Activated CD4-positive, alpha-beta T cell treated with anti-CD3 and anti-CD28 coated beads for 36 hours (primary cell): ENCODE results near the gene SEZ6L2. TPM values are rescaled to one million over a fixed set of nuclear protein-coding genes. Genes with fewer than 3 reads are reported as not detected.

ENCODE experiments used
- ATAC-seq: fragments of 200-7000 bp; cut with Tn5 transposase; one replicate; pipeline ENCODE4 v1.10.0; 2021; ENCODE audit warnings: mild to moderate bottlenecking, moderate library complexity
- CTCF ChIA-PET: fragments of 350-600 bp; sonication (Branson Sonifier 250); formaldehyde crosslinking; loops from one replicate; lab custom pipeline; 2021; ENCODE audit warnings: antibody characterized with exemption; lab: Charles Lee
- POLR2A ChIA-PET: fragments of 350-600 bp; sonication (Branson Sonifier 250); formaldehyde crosslinking; loops from one replicate; lab custom pipeline; 2021; ENCODE audit warnings: antibody characterized with exemption, inconsistent platforms; lab: Charles Lee
- DNase-seq: peaks from one replicate; pipeline ENCODE4 v3.0.0-alpha.2; 2020
- H3K27ac Mint-ChIP-seq: one replicate; pipeline ENCODE4 v1.8.0; 2021; ENCODE audit warnings: mixed read lengths
- H3K27me3 Mint-ChIP-seq: one replicate; pipeline ENCODE4 v1.8.0; 2021; ENCODE audit warnings: mixed read lengths
- H3K36me3 Mint-ChIP-seq: one replicate; pipeline ENCODE4 v1.8.0; 2021; ENCODE audit warnings: low read depth, mixed read lengths
- H3K4me1 Mint-ChIP-seq: one replicate; pipeline ENCODE4 v1.8.0; 2021; ENCODE audit warnings: mixed read lengths
- H3K4me3 Mint-ChIP-seq: one replicate; pipeline ENCODE4 v1.8.0; 2021; ENCODE audit warnings: mild to moderate bottlenecking, moderate library complexity, mixed read lengths
- H3K9me3 Mint-ChIP-seq: one replicate; pipeline ENCODE4 v1.8.0; 2021; ENCODE audit warnings: low read depth, mixed read lengths
- intact Hi-C, 2 experiments: fragments of 100-400 bp; cut with DNase I in 1 of 2; cut with micrococcal nuclease in 1 of 2; formaldehyde crosslinking; loops; one replicate each; pipeline versions ENCODE4 v1.14.2 to v1.15.1; 2022 to 2024; cut with DNase I, micrococcal nuclease
- total RNA-seq, 2 experiments: library from RNA; stranded (reverse); gene quantifications; one replicate each; pipeline ENCODE4 v1.2.3, GENCODE V29; 2021

Gene SEZ6L2
- total RNA-seq, 2 experiments from 2014 or later: 0.27 to 0.42 TPM

GRCh38 chr16:29824589-29825144 is 74.7 kb downstream of the SEZ6L2 start:
- intact Hi-C loops: loop anchor here (1.0 kb wide), 4 partner anchors 8 to 268 kb away; partner anchors contain the start of gene PAGR1 (in 1 of the 2)
- DNase-seq (no peak), ATAC-seq (no peak)
- H3K27me3 Mint-ChIP-seq: no peaks in the 10 kb centered on the region
- H3K4me3 Mint-ChIP-seq: peak overlapping the region; percentile 53
- H3K9me3 Mint-ChIP-seq: no peaks in the 10 kb centered on the region
- POLR2A ChIA-PET: interaction anchor here (0.6 to 4.5 kb wide), 6 partner anchors 8 to 647 kb away, joined by 3 to 25 read pairs (median 4); partner anchors contain the start of gene PAGR1
- CTCF ChIA-PET: interaction anchor here (0.7 to 6.4 kb wide), 6 partner anchors 9 to 151 kb away, joined by 3 to 53 read pairs (median 5); partner anchors contain the start of gene PAGR1
- H3K27ac Mint-ChIP-seq: peak overlapping the region; percentile 91
- peaks cover 24% of the 10 kb centered on the region for H3K36me3 Mint-ChIP-seq
- peaks cover 78% of the 10 kb centered on the region for H3K4me1 Mint-ChIP-seq

GRCh38 chr16:29821643-29822115 is 77.7 kb downstream of the SEZ6L2 start:
- ATAC-seq: no peak
- Mint-ChIP-seq H3K36me3 (peaks cover 44% of the 10 kb centered on the region), H3K27me3 (no peaks in the 10 kb centered on the region), H3K9me3 (no peaks in the 10 kb centered on the region), H3K27ac (peak overlapping the region; percentile 95), H3K4me3 (peak overlapping the region; percentile 97), H3K4me1 (peaks cover 78% of the 10 kb centered on the region)
- intact Hi-C loops: no loop called here
- POLR2A ChIA-PET: interaction anchor here (0.6 to 0.7 kb wide), 2 partner anchors 36 to 145 kb away, joined by 3 to 6 read pairs; no protein-coding TSS in a partner anchor
- CTCF ChIA-PET: interaction anchor here (0.9 to 3.2 kb wide), 5 partner anchors 23 to 122 kb away, joined by 3 to 17 read pairs (median 7); partner anchors contain the start of gene KIF22
- DNase-seq: peak; percentile 6

Other genes starting within 250 kb of the SEZ6L2 start
- 100 to 1,000 TPM; 103 to 127 TPM for gene SPN, start 236.3 kb downstream of the SEZ6L2 start, total RNA-seq
- gene QPRT, start 220.4 kb downstream of the SEZ6L2 start, total RNA-seq: 1 to 10 TPM; 5.7 to 6.8 TPM
- gene C16orf54, start 153.6 kb downstream of the SEZ6L2 start, total RNA-seq: 10 to 100 TPM; 21.3 to 22.0 TPM
- not detected for gene ZG16, start 121.3 kb downstream of the SEZ6L2 start, total RNA-seq
- gene KIF22, start 108.8 kb downstream of the SEZ6L2 start, total RNA-seq: 100 to 1,000 TPM; 153 to 168 TPM
- 100 to 1,000 TPM; 306 to 387 TPM for gene MAZ, start 93.0 kb downstream of the SEZ6L2 start, total RNA-seq
- gene PRRT2, start 87.4 kb downstream of the SEZ6L2 start, total RNA-seq: under 1 TPM; 0.64 to 0.93 TPM
- gene PAGR1, start 83.4 kb downstream of the SEZ6L2 start, total RNA-seq: 10 to 100 TPM; 20.6 to 25.6 TPM
- gene MVP, start 79.1 kb downstream of the SEZ6L2 start, total RNA-seq: 100 to 1,000 TPM in 1 of 2 experiments, 10 to 100 TPM in 1; 86.2 to 101 TPM
- gene CDIPT, start 36.3 kb downstream of the SEZ6L2 start, total RNA-seq: 10 to 100 TPM; 35.1 to 50.0 TPM
- gene ASPHD1, start 938 bp upstream of the SEZ6L2 start, total RNA-seq: 1 to 10 TPM; 2.7 to 3.2 TPM
- gene KCTD13, start 26.7 kb upstream of the SEZ6L2 start, total RNA-seq: 10 to 100 TPM; 30.4 to 33.4 TPM
- gene TMEM219, start 62.5 kb upstream of the SEZ6L2 start, total RNA-seq: 10 to 100 TPM; 34.6 to 42.5 TPM
- gene TAOK2, start 74.3 kb upstream of the SEZ6L2 start, total RNA-seq: 10 to 100 TPM; 24.1 to 24.4 TPM
- gene HIRIP3, start 96.1 kb upstream of the SEZ6L2 start, total RNA-seq: 10 to 100 TPM; 25.1 to 36.8 TPM
- 100 to 1,000 TPM in 1 of 2 experiments, 10 to 100 TPM in 1; 80.1 to 106 TPM for gene INO80E, start 96.7 kb upstream of the SEZ6L2 start, total RNA-seq
- 1 to 10 TPM in 1 of 2 experiments, under 1 TPM in 1; 0.69 to 1.3 TPM for gene DOC2A, start 111.5 kb upstream of the SEZ6L2 start, total RNA-seq
- gene C16orf92, start 123.6 kb upstream of the SEZ6L2 start, total RNA-seq: not detected
- gene TLCD3B, start 131.7 kb upstream of the SEZ6L2 start, total RNA-seq: 1 to 10 TPM; 3.7 to 4.0 TPM
- 1,000 to 10,000 TPM; 2,482 to 3,644 TPM for gene ALDOA, start 166.2 kb upstream of the SEZ6L2 start, total RNA-seq
- 100 to 1,000 TPM; 106 to 113 TPM for gene PPP4C, start 176.4 kb upstream of the SEZ6L2 start, total RNA-seq
- 1 to 10 TPM; 2.7 to 3.0 TPM for gene TBX6, start 192.4 kb upstream of the SEZ6L2 start, total RNA-seq
- 10 to 100 TPM; 17.4 to 19.1 TPM for gene YPEL3, start 196.7 kb upstream of the SEZ6L2 start, total RNA-seq
- 1 to 10 TPM; 6.1 to 7.0 TPM for gene GDPD3, start 214.0 kb upstream of the SEZ6L2 start, total RNA-seq
- 10 to 100 TPM; 59.0 to 81.7 TPM for gene MAPK3, start 223.7 kb upstream of the SEZ6L2 start, total RNA-seq